Measurements from ENCODE around the gene ZNF765. TPM values are rescaled to one million over a fixed set of nuclear protein-coding genes. Genes with fewer than 3 reads are reported as not detected.
A peak's percentile ranks its signal among the peaks of the same experiment; 100 is the strongest.
"Not testable (repeated sequence)": the region's sequence is repeated elsewhere in the genome, so short reads cannot be mapped to it uniquely, and the experiment has no call there.

Gene ZNF765
- total and polyA plus RNA-seq, 2 experiments from 2014 or later, result 4.6 to 6.3 TPM

GRCh38 chr19:53424968-53425597 lies 30.1 kb downstream of the ZNF765 start:
- Histone ChIP-seq H2AFZ (no peak overlapping the region), H3K27me3 (replicated peaks; ENCODE audit: insufficient read depth) (no peaks in the 10 kb centered on the region), H3K27ac (no peak overlapping the region), H3K36me3 (ENCODE audit: low read depth) (no peaks in the 10 kb centered on the region), H3K9me2 (ENCODE audit: insufficient read depth) (no peaks in the 10 kb centered on the region), H3K9ac (no peak overlapping the region), H3K79me2 (ENCODE audit: insufficient read depth) (no peaks in the 10 kb centered on the region), H3F3A (ENCODE audit: insufficient read depth) (no peaks in the 10 kb centered on the region), H3K9me3 (ENCODE audit: low read depth) (no peaks in the 10 kb centered on the region), H3K4me1 (ENCODE audit: insufficient read depth) (no peaks in the 10 kb centered on the region), H4K20me1 (ENCODE audit: insufficient read depth) (no peaks in the 10 kb centered on the region), H3K4me2 (ENCODE audit: unreplicated experiment) (no peak overlapping the region), H3K4me3 (no peak overlapping the region)
- in situ Hi-C loops (cut with MboI), result no loop called here
- WGBS, 2 experiments (ENCODE audit: low coverage in 1 of 2, low lambda C conversion rate in 2 of 2, missing lambda C conversion rate in 2 of 2), result 26 to 28% methylated on average over 9 of the region's 9 CpGs
- peak; percentile 82 for DNase-seq
- TF ChIP-seq EZH2phosphoT487 (IDR thresholded peaks at IDR 0.05; ENCODE audit: insufficient read depth, low read depth) (no peak), EZH2 (IDR thresholded peaks at IDR 0.05; ENCODE audit: insufficient read depth, poor library complexity, severe bottlenecking) (no peak)

GRCh38 chr19:53431399-53432087 lies 36.6 kb downstream of the ZNF765 start, which contains the start of gene ZNF761:
Gene ZNF761, plus strand, starts transcription at chr19:53431984. Its CDS starts 15,285 bp downstream, at chr19:53447269.
- peak within 1 kb of the TSS; percentile 70 for H3K27ac ChIP-seq
- in situ Hi-C loops (cut with MboI), result no loop called here
- no peaks in the 10 kb centered on the region for H3K4me1 ChIP-seq (ENCODE audit: insufficient read depth)
- no peaks in the 10 kb centered on the region for H3K9me2 ChIP-seq (ENCODE audit: insufficient read depth)
- peak within 1 kb of the TSS; percentile 97 for H3K9ac ChIP-seq
- 1 to 2% methylated on average over 35 to 40 of the region's 46 CpGs for WGBS, 2 experiments (ENCODE audit: low coverage in 1 of 2, low lambda C conversion rate in 2 of 2, missing lambda C conversion rate in 2 of 2)
- H3K79me2 ChIP-seq (ENCODE audit: insufficient read depth), result peaks cover 36% of the 10 kb centered on the region
- no peak for TF ChIP-seq EZH2 (IDR thresholded peaks at IDR 0.05; ENCODE audit: insufficient read depth, poor library complexity, severe bottlenecking)
- no peak for TF ChIP-seq EZH2phosphoT487 (IDR thresholded peaks at IDR 0.05; ENCODE audit: insufficient read depth, low read depth)
- peak; percentile 97 for DNase-seq
- no peaks in the 10 kb centered on the region for H3K27me3 ChIP-seq (replicated peaks; ENCODE audit: insufficient read depth)
- H4K20me1 ChIP-seq (ENCODE audit: insufficient read depth), result no peaks in the 10 kb centered on the region
- no peaks in the 10 kb centered on the region for H3F3A ChIP-seq (ENCODE audit: insufficient read depth)
- no peaks in the 10 kb centered on the region for H3K9me3 ChIP-seq (ENCODE audit: low read depth)
- H3K4me2 ChIP-seq (ENCODE audit: unreplicated experiment), result peak within 1 kb of the TSS; percentile 99
- H3K36me3 ChIP-seq (ENCODE audit: low read depth), result no peaks in the 10 kb centered on the region
- H3K4me3 ChIP-seq, result peak within 1 kb of the TSS; percentile 88
- peak within 1 kb of the TSS; percentile 99 for H2AFZ ChIP-seq

GRCh38 chr19:53432088-53432661 lies 37.2 kb downstream of the ZNF765 start:
- 0 to 2% methylated on average over 27 to 30 of the region's 30 CpGs for WGBS, 2 experiments (ENCODE audit: low coverage in 1 of 2, low lambda C conversion rate in 2 of 2, missing lambda C conversion rate in 2 of 2)
- H3K4me3 ChIP-seq, result peak overlapping the region; percentile 88
- peak overlapping the region; percentile 97 for H3K9ac ChIP-seq
- no peaks in the 10 kb centered on the region for H3K9me2 ChIP-seq (ENCODE audit: insufficient read depth)
- no peaks in the 10 kb centered on the region for H3K9me3 ChIP-seq (ENCODE audit: low read depth)
- H3K4me2 ChIP-seq (ENCODE audit: unreplicated experiment), result peak overlapping the region; percentile 71
- H3K79me2 ChIP-seq (ENCODE audit: insufficient read depth), result peaks cover 41% of the 10 kb centered on the region
- no peaks in the 10 kb centered on the region for H3K4me1 ChIP-seq (ENCODE audit: insufficient read depth)
- no peaks in the 10 kb centered on the region for H3K27me3 ChIP-seq (replicated peaks; ENCODE audit: insufficient read depth)
- DNase-seq, result peak; percentile 52
- TF ChIP-seq EZH2phosphoT487 (IDR thresholded peaks at IDR 0.05; ENCODE audit: insufficient read depth, low read depth), result no peak
- no peak for TF ChIP-seq EZH2 (IDR thresholded peaks at IDR 0.05; ENCODE audit: insufficient read depth, poor library complexity, severe bottlenecking)
- H4K20me1 ChIP-seq (ENCODE audit: insufficient read depth), result no peaks in the 10 kb centered on the region
- peak overlapping the region; percentile 70 for H3K27ac ChIP-seq
- H2AFZ ChIP-seq, result peak overlapping the region; percentile 99
- in situ Hi-C loops (cut with MboI), result no loop called here
- no peaks in the 10 kb centered on the region for H3K36me3 ChIP-seq (ENCODE audit: low read depth)
- H3F3A ChIP-seq (ENCODE audit: insufficient read depth), result no peaks in the 10 kb centered on the region

GRCh38 chr19:53443809-53444208 lies 48.9 kb downstream of the ZNF765 start:
- peaks cover 10% of the 10 kb centered on the region; the same call in 1 of the 2 replicates for H3K79me2 ChIP-seq (ENCODE audit: insufficient read depth)
- H4K20me1 ChIP-seq (ENCODE audit: insufficient read depth); H3K4me2 ChIP-seq (ENCODE audit: unreplicated experiment); H3K4me1 ChIP-seq (ENCODE audit: insufficient read depth); H3K27ac ChIP-seq; DNase-seq; H3K9me3 ChIP-seq (ENCODE audit: low read depth); H3K36me3 ChIP-seq (ENCODE audit: low read depth); H2AFZ ChIP-seq; H3K27me3 ChIP-seq (replicated peaks; ENCODE audit: insufficient read depth); H3K9me2 ChIP-seq (ENCODE audit: insufficient read depth); H3F3A ChIP-seq (ENCODE audit: insufficient read depth); H3K9ac ChIP-seq; H3K4me3 ChIP-seq; in situ Hi-C loops (cut with MboI): not testable (repeated sequence)
- WGBS, 2 experiments (ENCODE audit: low coverage in 1 of 2, low lambda C conversion rate in 2 of 2, missing lambda C conversion rate in 2 of 2), result 47 to 50% methylated on average over 2 of the region's 2 CpGs

GRCh38 chr19:53447196-53447595 lies 52.2 kb downstream of the ZNF765 start:
- H3K4me2 ChIP-seq (ENCODE audit: unreplicated experiment); H3K79me2 ChIP-seq (ENCODE audit: insufficient read depth); H3K27me3 ChIP-seq (replicated peaks; ENCODE audit: insufficient read depth); DNase-seq; in situ Hi-C loops (cut with MboI); H3K4me3 ChIP-seq; H3F3A ChIP-seq (ENCODE audit: insufficient read depth); H3K9me3 ChIP-seq (ENCODE audit: low read depth); H4K20me1 ChIP-seq (ENCODE audit: insufficient read depth); H3K9ac ChIP-seq; H3K27ac ChIP-seq; H2AFZ ChIP-seq; H3K4me1 ChIP-seq (ENCODE audit: insufficient read depth); H3K9me2 ChIP-seq (ENCODE audit: insufficient read depth): not testable (repeated sequence)
- peaks cover 25% of the 10 kb centered on the region for H3K36me3 ChIP-seq (ENCODE audit: low read depth)
- WGBS, 2 experiments (ENCODE audit: low coverage in 1 of 2, low lambda C conversion rate in 2 of 2, missing lambda C conversion rate in 2 of 2), result 87 to 91% methylated on average over 5 of the region's 5 CpGs

Data from GM23248 (cell line).